Tongue (tissue), 2 donors: ENCODE results near the gene UNC80. TPM values are rescaled to one million over a fixed set of nuclear protein-coding genes. Genes with fewer than 3 reads are reported as not detected.

ENCODE experiments used
- DNase-seq: peaks from one replicate; pipeline ENCODE4 v3.0.0-alpha.2; 2015
- total RNA-seq: library from RNA; depleted of rRNA; stranded (reverse); fragments of >200 nt; gene quantifications from one replicate; pipeline ENCODE4 v1.2.3, GENCODE V29; 2014

The UNC80 gene
- total RNA-seq, 1 donor from 2014 or later, result 1.3 TPM

DNA sequence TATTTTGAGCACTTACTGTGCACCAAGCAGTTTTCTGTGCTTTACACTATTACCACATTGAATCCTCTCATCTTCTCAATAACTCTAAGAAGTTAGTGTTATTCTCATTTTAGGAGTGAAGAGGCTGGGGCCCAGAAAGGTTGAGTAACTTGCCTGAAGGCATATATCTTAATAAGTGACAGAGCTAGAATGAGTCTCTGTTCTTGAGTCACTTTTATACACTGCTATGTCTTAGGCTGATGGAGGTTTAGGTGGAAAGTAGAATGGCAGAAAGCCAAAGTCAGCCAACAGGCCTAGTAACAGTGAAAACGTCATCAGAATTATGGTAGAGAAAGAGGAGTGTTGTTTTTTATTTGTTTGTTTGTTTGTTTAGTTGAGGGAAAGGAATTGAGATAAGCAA lies 202.9 kb downstream of the UNC80 start:
- DNase-seq, result no peak

DNA sequence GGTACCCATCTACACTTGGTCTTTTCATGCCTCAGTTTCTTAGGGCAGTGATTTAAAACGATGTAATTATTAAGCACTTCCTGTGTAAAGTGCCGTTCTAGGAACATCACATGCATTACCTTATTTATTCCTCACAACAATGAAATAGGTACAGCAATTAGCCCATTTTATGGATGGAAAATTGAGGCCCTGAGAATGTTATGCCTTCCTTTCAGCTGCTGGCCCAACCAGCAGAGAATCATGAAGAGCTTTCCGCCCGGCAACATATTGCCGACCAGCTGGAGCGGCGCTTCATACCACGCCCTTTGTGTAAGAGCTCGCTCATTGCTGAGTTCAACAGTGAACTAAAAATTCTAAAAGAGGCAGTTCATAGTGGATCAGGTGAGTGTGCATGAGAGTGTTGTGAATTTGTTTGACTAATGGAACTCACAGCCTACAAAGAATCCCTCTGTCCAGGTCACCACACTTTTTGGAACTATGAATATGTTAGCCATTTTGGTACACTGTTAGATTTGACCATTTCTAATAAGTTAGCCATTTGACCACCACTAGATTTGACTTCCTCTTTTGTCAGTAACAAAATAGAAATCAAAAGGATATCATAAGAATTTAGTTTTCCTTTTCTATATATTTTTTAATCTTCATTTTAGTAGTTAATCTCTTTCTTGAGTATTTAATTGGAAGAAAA lies 205.2 kb downstream of the UNC80 start:
- DNase-seq, result no peak

DNA sequence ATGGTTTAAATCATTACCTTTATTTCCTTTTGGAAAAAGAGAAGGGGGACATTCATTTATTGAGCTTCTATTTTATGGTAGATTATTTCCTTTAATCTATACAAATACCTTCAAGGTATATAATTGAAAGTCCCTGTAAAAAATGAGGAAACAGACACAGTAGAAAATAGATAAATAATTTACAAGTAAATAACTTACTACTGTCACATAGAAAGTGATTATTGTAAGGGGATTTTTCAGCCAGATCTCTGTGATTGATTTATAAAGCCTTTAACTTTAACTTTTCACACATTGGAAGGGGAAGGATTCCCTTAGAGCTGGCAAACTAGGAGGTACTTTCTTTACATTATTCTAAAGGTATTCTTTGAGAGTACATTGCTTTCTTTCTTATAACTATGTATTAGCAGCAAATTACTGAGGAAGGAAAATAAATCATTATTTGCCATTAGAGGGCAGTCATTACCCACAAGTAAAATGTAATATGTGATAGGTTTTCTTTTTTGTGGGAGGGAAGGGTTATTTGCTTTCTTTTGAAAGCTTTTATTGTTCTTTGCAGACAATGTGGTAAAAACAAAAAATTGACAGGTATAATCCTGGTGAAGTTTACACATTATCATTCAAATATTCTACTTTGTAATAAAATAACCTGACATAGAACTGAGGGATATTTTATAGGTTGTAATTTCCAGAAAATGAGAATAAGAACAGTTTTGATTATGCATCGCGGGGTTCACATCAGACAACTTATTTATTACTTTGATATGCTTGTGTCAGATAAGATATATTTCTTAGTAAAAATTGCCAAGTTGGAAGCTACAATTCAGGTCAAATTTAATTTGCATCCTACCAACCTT lies 206.0 kb downstream of the UNC80 start:
- DNase-seq, result peak; percentile 72

DNA sequence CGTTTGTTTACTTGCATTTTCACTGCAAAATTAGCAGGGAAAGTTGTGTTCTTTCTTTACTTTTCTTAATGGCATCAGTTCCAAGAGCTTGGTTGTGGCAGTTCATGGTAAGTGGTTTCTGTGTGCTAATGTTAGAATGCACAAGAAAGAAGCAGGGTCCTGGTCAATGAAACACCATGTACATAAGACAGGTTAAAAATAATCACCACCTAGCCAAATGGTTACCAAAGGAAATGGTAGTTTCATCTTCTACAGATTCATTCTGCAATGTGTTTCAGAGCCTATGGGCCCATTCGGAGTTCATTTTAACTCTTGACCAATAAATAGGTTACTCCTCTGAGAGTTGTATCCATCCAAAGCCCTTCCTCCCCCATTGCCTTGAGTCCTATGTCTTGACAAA lies 212.7 kb downstream of the UNC80 start:
- DNase-seq, result no peak

DNA sequence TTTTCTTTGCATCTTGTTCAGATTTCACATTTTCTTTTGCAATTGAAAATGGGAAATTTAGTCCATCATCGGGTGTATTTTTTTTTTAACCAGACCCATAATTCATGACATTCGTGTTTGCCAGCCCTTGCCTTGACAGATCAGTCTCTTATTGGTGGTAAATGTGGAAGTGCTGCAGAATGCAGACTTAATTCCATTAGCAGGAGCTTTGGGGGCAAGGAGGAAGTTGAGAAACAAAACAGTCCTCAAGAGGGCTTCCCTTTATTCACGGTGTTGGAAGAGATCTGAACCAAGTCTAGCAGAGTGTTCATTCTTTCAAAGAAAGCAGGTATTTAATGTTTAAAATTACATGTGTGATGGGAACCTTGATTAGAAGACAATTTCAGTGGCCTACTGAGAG lies 214.2 kb downstream of the UNC80 start:
- no peak for DNase-seq

DNA sequence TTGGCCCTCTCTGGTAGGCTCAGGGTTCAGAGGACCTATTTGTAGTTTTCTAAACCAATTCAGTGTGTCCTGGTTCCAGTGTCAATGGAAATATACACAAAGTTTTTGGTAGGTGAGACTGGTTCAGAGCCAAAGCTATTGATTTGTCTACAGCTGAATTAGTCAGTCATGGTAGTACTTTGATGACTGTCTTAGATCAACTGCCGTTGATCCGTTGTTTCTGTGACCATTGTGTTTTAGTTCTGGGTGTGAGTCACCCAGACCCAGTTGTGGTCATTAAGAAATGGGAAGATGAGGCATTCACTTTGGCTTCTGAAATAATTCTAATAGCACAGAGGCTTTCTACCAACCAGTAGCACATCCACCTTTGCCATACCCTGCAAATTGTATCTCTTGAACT lies 214.8 kb downstream of the UNC80 start:
- DNase-seq, result no peak

DNA sequence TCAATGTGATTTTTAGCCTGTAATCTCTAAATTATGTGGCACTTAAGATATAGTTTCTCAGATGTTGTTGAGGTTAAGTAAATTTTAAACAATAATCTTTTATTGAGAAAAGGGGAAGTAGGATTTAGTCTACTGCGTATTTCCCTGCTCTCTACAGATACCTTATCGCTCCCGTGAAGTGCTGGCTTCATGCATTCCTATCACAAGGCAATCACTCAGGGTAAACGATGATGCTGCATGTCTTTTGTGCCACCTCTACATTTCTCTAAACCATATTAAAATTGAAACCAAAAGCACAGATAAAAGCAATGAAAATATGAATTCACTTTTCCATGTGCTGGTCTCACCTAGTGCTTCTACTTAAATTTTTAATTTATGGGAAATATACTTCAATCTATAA lies 216.4 kb downstream of the UNC80 start:
- no peak for DNase-seq

DNA sequence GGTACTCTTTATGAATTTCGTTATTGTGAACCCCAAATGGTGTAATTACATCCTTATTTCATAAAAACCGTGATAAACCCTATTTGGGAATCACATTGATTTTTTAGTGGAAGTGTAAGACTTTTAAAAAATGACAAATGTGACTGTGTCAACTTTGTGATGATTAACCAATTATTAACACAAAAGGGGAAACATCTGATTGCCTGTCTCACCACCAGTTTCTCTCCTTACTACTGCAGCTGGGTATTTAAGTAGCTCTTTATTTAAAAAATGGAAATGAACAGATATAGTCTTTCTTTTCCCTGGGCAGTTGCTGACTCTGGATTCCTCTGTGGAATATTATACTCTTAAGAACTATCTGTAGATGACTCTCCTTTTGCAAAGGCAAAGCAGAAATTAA lies 219.2 kb downstream of the UNC80 start:
- DNase-seq, result no peak

DNA sequence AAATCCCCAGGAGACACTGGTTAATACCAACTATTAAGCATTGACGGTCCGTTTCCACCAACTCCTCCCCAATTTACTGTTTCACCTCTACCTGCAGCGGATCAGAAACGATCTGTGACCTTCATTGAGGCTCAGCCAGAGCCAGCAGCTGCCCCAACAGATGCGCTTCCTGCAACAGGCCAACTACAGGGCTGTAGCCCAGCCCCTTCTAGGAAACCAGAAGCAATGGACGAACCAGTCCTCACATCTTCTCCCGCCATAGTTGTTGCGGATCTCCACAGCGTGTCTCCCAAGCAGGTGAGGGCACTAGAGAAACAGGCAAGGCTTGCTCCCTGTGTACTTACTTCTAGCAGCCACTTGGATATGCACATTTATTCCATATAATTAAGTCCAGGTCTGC lies 222.3 kb downstream of the UNC80 start:
- no peak for DNase-seq

DNA sequence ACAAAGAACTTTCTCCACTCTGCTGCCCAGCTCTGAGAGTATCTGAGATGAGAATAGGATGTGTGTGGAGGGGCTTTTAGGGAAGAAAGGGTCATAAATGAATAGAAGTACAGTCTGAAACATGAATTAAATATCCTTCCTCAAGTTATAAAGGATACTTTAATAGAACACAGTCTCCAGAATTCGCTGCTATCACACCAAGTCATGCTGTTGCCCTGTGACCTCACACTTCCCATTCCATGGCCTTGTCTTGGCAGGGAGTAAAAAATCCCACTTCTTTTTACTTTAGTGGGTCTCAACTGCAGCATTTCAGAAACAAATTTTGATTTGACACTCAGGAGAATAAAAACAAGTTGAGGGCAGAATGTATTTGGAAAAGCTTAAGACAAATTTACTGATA lies 227.0 kb downstream of the UNC80 start:
- DNase-seq, result no peak

DNA sequence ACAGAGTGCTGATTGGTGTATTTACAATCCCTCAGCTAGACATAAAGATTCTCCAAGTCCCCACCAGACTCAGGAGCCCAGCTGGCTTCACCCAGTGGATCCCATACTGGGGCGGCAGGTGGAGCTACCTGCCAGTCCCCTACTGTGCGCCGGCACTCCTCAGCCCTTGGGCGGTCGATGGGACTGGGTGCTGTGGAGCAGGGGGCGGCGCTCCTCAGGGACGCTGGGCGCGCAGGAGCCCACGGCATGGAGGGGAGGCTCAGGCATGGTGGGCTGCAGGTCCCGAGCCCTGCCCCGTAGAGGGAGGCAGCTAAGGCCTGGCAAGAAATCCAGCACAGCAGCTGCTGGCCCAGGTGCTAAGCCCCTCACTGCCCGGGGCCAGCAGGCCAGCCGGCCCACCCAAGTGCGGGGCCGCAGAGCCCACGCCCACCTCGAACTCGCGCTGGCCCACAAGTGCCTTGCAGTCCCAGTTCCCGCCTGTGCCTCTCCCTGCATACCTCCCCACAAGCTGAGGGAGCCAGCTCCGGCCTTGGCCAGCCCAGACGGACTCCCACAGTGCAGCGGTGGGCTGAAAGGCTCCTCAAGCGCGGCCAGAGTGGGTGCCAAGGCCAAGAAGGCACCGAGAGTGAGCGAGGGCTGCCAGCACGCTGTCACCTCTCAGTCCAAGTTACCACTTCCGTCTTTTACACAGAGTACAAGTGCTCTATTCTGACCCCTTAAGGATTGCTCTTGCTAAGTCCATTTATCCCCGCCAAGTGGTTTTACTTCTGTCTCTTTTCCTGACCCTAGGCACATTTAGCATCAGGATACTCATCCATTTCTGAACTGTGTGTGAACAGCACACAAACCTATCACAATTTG lies 229.1 kb downstream of the UNC80 start:
- DNase-seq, result no peak

DNA sequence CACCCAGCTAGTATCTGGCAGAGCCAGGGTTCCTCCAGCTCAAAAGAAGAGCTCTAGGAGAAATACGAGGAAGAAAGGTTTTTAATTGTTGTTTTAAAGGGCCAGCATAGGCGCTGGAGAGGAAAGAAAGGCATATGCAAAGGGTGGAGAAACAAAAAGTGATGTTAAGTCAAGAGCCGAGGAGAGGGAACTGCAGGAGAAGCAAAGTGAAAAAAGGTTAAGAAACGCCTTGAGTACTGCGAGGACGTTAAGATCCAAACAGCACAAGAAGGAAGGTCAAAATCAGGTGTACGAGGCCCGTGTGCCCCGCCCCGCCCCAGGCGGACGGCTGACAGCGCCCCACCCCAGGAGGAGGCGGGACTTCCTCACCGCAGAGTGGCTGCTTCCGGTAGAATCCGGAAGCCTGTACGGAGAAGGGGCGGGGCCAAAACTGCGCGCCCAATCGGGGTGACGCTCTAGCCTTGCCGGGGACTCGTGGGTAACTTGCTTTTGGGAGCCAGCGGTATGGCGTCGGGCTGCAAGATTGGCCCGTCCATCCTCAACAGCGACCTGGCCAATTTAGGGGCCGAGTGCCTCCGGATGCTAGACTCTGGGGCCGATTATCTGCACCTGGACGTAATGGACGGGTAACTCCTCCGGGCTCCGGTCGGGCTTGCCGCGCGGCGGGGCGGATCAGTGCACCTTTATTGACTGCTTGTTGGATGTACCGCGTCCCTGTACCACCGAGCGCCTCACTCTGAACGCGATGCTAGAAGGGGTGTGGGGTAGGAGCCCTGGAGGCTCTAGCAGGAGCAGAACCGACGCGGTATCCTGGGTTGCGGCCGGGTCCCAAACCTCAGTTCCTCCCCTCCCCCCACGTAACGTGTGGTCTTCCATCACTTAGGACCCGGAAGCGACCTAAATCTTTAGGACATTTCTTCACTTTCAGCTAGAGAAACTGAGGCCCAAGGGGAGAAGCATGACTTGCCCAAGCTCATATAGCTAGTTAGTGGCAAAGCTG lies 230.8 kb downstream of the UNC80 start, which contains the start of gene RPE:
Gene RPE, plus strand, starts transcription at position 481 of the 1,000 bp plus-strand sequence. Its CDS starts 24 bp downstream, at position 505.
- DNase-seq, result peak; percentile 98

DNA sequence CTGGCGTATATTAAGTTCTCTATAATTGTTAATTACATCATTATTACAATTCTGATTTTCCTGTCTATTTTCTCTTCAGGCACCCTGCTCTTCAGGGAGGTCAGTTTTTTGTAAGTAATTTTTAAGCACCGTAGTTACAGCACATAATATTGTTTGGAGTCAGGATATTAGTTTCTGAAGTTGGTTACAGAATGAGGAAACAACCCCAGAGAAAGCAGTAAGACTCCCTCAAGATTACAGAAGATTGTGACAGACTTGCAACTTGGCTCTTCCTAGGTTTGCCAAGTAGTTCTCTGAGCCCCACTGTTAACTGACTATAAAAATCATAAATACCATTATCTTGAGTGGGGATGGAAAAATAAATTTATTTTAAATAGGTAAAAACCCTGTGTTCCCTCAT lies 231.7 kb downstream of the UNC80 start:
- no peak for DNase-seq

DNA sequence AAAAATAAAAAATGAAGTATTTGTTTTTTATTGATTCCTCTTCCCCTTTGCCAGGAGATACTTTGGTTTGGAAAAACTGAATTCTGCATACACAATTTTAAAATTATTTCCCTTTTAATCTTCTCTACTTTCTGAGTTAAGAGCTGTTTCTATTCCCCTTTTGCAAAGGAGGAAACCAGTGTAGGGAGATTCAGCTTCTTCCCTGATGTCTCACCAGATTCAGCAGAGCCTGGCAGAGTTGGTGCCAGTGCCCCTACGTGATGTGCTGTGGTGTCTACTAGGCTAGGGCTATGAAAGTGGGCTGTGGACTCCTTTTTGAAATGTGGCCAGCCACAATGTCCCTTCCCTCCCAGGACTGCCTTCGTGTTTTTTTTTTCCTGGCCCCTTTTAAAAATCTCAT lies 233.2 kb downstream of the UNC80 start:
- DNase-seq, result no peak

DNA sequence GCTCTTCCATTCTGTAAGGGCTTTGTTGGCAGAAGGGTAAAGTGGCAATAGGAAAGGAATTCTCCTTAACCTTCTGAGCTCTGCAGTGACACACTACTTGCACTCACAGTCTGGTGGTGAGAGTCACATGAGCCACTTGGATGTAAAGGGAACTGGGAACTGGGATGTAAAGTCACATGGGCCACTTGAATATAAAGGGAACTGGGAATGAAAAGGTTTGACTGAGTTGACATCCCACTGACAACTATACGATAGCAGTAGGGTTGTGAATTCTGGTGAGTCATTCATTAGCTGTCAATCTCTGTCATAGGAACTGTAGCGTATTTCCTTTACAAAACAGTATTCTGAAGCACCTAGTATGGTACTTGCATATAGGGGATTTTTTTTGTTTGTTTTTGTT lies 236.3 kb downstream of the UNC80 start:
- no peak for DNase-seq

DNA sequence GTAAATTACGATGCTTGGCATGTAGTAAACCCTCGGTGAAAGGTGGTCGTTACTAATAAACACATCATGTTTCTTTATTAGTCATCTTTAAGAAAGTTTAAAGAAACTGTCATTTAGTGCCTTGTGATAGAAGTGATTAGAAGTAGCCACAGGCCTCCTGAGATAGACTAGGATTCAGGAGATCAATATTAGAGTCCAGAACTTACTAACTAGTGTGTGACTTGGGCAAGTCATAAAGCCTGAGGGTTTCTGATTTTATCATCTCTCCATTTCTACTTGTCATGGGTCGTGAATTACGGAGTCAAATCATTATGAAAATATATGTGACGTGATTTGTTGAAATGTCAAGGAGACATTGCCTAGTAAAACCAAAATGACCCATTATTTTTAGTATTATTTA lies 237.5 kb downstream of the UNC80 start:
- DNase-seq, result no peak

DNA sequence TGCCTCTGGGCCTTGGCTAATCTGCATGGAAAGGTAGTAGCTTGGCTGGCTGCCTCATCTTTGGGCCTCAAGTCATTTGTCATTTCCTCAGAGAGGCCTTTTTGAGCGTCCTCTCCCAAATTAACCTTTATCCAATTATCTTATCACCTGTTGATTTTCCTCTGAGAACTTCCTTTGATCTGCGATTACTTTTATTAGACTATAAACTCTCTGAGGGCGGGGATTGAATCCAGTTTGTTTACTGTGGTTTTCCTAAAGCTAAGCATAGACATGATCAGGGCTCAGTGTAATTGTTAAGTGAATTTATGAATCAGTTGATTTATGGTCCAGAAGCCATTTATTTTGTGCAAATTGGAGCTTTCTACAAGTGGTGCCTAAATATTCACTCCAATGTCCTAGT lies 238.3 kb downstream of the UNC80 start:
- no peak for DNase-seq

DNA sequence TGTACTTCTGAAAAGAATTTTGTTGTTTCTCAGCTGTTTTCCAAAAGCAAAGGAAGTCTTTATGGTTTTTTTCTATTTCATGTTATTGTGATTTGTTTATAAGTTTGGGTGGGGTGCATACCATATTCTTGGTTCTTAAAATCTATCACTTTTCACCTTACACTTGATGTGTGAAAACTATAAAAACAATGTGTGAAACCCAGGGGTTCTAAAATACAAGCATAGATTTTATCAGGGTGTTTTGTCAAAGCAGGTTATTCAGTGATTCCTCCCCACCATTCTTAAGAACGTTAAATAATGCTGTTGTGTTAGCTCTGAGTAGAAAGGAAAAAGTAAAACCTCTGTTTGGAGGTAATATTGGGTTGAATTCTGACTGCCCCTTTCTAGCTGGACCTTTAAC lies 248.5 kb downstream of the UNC80 start:
- DNase-seq, result no peak

DNA sequence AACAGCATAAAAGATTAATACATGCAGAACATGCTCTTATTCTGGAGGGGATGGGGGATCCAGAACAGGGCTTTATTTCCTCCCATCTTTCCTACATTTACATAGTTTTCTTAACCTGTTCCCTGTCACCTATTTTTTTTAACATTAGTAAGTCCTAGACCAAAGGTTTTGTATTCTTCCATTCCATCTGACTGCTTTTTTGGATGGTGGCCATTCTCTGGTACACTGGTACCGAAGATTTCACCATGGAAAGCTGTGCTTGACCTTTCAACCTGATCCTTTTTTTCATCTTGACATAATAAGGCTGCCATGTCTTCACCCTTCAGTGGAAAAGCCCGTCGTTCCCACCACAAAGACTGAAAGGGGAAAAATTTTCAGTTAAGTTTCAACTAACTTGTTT lies 251.2 kb downstream of the UNC80 start:
- DNase-seq, result no peak

DNA sequence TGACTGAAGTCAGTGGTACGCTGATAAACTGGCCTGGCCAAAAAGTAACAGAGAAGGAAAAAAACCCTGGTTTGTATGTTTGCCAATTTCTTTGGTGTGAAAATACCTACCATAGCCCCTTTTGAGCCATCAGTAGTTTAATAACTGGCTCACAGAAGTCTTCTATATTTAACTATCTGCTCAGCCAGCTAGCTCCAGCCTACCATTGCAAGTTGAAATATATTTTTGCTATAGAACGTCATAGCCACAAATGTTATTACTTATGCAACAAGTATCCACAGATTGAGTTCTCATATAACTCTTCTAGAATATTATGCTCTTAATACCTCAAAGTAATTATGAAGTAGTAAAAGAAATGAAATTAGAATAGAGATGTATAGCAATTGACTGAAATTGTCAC lies 256.0 kb downstream of the UNC80 start:
- no peak for DNase-seq

DNA sequence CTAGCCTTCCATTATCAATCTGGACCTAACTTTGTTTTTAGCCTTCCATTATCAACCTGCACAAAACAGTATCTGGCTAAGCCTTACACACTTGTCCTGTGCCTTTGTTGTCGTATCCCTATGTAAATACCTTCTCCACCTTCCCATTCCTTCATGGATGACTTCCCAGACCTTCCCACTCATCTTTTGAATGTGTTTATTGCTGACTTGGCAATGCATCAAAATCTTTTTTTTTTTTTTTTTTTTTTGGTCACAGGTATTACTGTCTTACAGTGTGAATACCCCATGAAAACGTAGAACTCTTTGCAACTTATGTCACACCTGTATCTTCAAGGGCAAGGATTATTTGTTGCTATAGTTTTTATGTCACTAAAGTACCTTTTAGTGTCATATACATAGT lies 256.5 kb downstream of the UNC80 start:
- DNase-seq, result no peak
